A549 (cell line): ENCODE data around the gene KIZ. TPM values are rescaled to one million over a fixed set of nuclear protein-coding genes. Genes with fewer than 3 reads are reported as not detected.

Experiments
- ATAC-seq, 2 experiments: fragments of 200-7000 bp in 1 of 2; fragments of >200 bp in 1 of 2; cut with Nextera tagmentation in 1 of 2; cut with Tn5 transposase in 1 of 2; 3 replicates each; pipeline versions ENCODE4 v1.8.0 to v1.9.1; 2018 to 2020; ENCODE audit warnings: mild to moderate bottlenecking in 1 of 2, moderate library complexity in 1 of 2
- CTCF ChIA-PET: fragments of 300-600 bp; sonication (Branson Sonifier 250); formaldehyde crosslinking; extraction: SDS; loops from one replicate; lab custom pipeline; 2021; ENCODE audit warnings: antibody characterized with exemption, inconsistent platforms; lab: Yijun Ruan, JAX
- POLR2A ChIA-PET: fragments of 350-600 bp; formaldehyde crosslinking; extraction: SDS; loops from one replicate; lab custom pipeline; 2021; ENCODE audit warnings: antibody characterized with exemption, inconsistent platforms; lab: Yijun Ruan, JAX
- DNase-seq, 2 experiments: peaks; one replicate each; pipeline versions ENCODE4 v3.0.0 to v3.0.0-alpha.2; 2011 to 2016; ENCODE audit warnings: low read depth in 1 of 2, low spot score in 1 of 2
- FAIRE-seq: peaks from 2 replicates; lab custom pipeline; 2011; peaks lifted over from hg19 to GRCh38; lab: Jason Lieb, UNC
- H3K27ac ChIP-seq, 2 experiments: fragments of >200 bp; sonication (Bioruptor Twin); formaldehyde crosslinking; 3 replicates each; pipeline ENCODE4 v1.5.1; 2016 to 2017
- H3K4me1 ChIP-seq: fragments of >200 bp; sonication (Bioruptor Twin); formaldehyde crosslinking; 3 replicates; pipeline ENCODE4 v1.6.1; 2016
- H3K4me2 ChIP-seq: fragments of >200 bp; sonication (Bioruptor Twin); formaldehyde crosslinking; 3 replicates; pipeline ENCODE4 v1.6.1; 2016
- H3K4me3 ChIP-seq: fragments of >200 bp; sonication (Bioruptor Twin); formaldehyde crosslinking; 3 replicates; pipeline ENCODE4 v1.5.1; 2016
- H3K9me3 ChIP-seq: fragments of >200 bp; sonication (Bioruptor Twin); formaldehyde crosslinking; 3 replicates; pipeline ENCODE4 v1.6.1; 2016
- BCL3 ChIP-seq: fragments of >200 bp; sonication (Bioruptor Twin); formaldehyde crosslinking; IDR thresholded peaks from 3 replicates; pipeline ENCODE4 v1.6.1; 2016
- CBX8 ChIP-seq: fragments of 200-600 bp; sonication (generic); IDR thresholded peaks from 2 replicates; pipeline ENCODE4 v1.6.1; 2016
- CEBPB ChIP-seq, 2 experiments: fragments of >200 bp in 1 of 2; sonication (Bioruptor Twin) in 1 of 2; formaldehyde crosslinking in 1 of 2; IDR thresholded peaks; 2 replicates each; pipeline ENCODE4 v1.6.1; 2012 to 2016
- CHD2 ChIP-seq: fragments of 150-350 bp; IDR thresholded peaks from 2 replicates; pipeline ENCODE4 v1.6.1; 2014; ENCODE audit warnings: low read length; ENCODE audit not compliant: partially characterized antibody
- ESRRA ChIP-seq: fragments of 150-350 bp; IDR thresholded peaks from 2 replicates; pipeline ENCODE4 v1.6.1; 2014; ENCODE audit warnings: mild to moderate bottlenecking, low read length, borderline replicate concordance
- FOXS1 ChIP-seq: fragments of 250-450 bp; sonication (Bioruptor Pico); IDR thresholded peaks from 2 replicates; pipeline ENCODE4 v1.5.0; 2020; ENCODE audit warnings: mild to moderate bottlenecking, moderate library complexity
- HES2 ChIP-seq: fragments of >200 bp; sonication (Bioruptor Twin); formaldehyde crosslinking; IDR thresholded peaks from 2 replicates; pipeline ENCODE4 v1.6.1; 2016
- HOXA7 ChIP-seq: fragments of 250-450 bp; sonication (Bioruptor Pico); IDR thresholded peaks from 2 replicates; pipeline ENCODE4 v1.5.0; 2020; ENCODE audit warnings: mild to moderate bottlenecking, moderate library complexity
- HOXB13 ChIP-seq: fragments of 250-450 bp; sonication (Bioruptor Pico); IDR thresholded peaks from 2 replicates; pipeline ENCODE4 v1.5.0; 2020; ENCODE audit warnings: low read depth, mild to moderate bottlenecking, moderate library complexity
- HOXB5 ChIP-seq: fragments of 250-450 bp; sonication (Bioruptor Pico); IDR thresholded peaks from 2 replicates; pipeline ENCODE4 v1.5.0; 2020; ENCODE audit warnings: mild to moderate bottlenecking, moderate library complexity
- KDM5A ChIP-seq: fragments of 200-600 bp; sonication (generic); IDR thresholded peaks from 2 replicates; pipeline ENCODE4 v1.6.1; 2016; ENCODE audit warnings: antibody characterized with exemption, mild to moderate bottlenecking
- MAFK ChIP-seq: fragments of 450-650 bp; IDR thresholded peaks from 2 replicates; pipeline ENCODE4 v1.6.1; 2014; ENCODE audit not compliant: partially characterized antibody
- PHF8 ChIP-seq: fragments of 200-600 bp; sonication (generic); IDR thresholded peaks from 2 replicates; pipeline ENCODE4 v1.6.1; 2016; ENCODE audit warnings: low read depth, mild to moderate bottlenecking, antibody characterized with exemption, moderate library complexity, borderline replicate concordance
- RCOR1 ChIP-seq: fragments of 150-350 bp; IDR thresholded peaks from 2 replicates; pipeline ENCODE4 v1.6.1; 2014; ENCODE audit warnings: antibody characterized with exemption, low read length, low read depth
- RNF2 ChIP-seq: fragments of 200-600 bp; sonication (generic); IDR thresholded peaks from 2 replicates; pipeline ENCODE4 v1.6.1; 2016; ENCODE audit warnings: low read depth, mild to moderate bottlenecking, antibody characterized with exemption, moderate library complexity, borderline replicate concordance
- SMC3 ChIP-seq: fragments of >200 bp; sonication (Bioruptor Twin); formaldehyde crosslinking; IDR thresholded peaks from 3 replicates; pipeline ENCODE4 v1.6.1; 2018; ENCODE audit warnings: inconsistent platforms
- SREBF2 ChIP-seq: fragments of 450-650 bp; IDR thresholded peaks from 2 replicates; pipeline ENCODE4 v1.6.1; 2014; ENCODE audit warnings: mild to moderate bottlenecking, moderate library complexity
- TFCP2L1 ChIP-seq: fragments of 250-450 bp; sonication (Bioruptor Pico); IDR thresholded peaks from 2 replicates; pipeline ENCODE4 v1.5.0; 2021; ENCODE audit warnings: mild to moderate bottlenecking
- ZFP36 ChIP-seq: fragments of 450-650 bp; IDR thresholded peaks from 2 replicates; pipeline ENCODE4 v1.6.1; 2014; ENCODE audit warnings: borderline replicate concordance; ENCODE audit not compliant: partially characterized antibody
- WGBS: methylation state at CpG from one replicate; pipeline ENCODE4 v1.1.6; 2017; ENCODE audit errors: missing lambda C conversion rate; 5-methylcytosine and 5-hydroxymethylcytosine counted together
- polyA plus RNA-seq, 4 experiments: library from polyadenylated mRNA; depleted of rRNA in 3 of 4; stranded (reverse); fragments of >200 nt; fragmentation: RNase III in 1 of 4; extraction: RNeasy Plus Mini Kit Qiagen cat#74134 plus additional on column Dnase treatment in 1 of 4; gene quantifications; 2 replicates in 3 of 4; 3 replicates in 1 of 4; pipeline ENCODE4 v1.2.3, GENCODE V29; 2011 to 2017
- TF ChIP-seq, protein P1 (sequence below): fragments of 450-650 bp; IDR thresholded peaks from 2 replicates; pipeline ENCODE4 v1.6.1; 2014; ENCODE audit warnings: antibody characterized with exemption

KIZ gene
- polyA plus RNA-seq, 2 of the 4 experiments (the other 2 are of a cell fraction), result 6.3 to 19.1 TPM

- no peaks in the 10 kb centered on the region for H3K9me3 ChIP-seq
- CTCF ChIA-PET, result interaction anchor here (0.5 to 1.0 kb wide), 2 partner anchors 26 to 72 kb away, joined by 3 read pairs; partner anchors contain the start of gene KIZ
- WGBS, result 42% methylated on average over 46 of the region's 46 CpGs
- H3K27ac ChIP-seq, result no peak overlapping the region
- DNase-seq, result peak in 1 of 2 experiments; percentile 24
- ATAC-seq, result peak in 1 of 2 experiments; percentile 32; a peak in 3 of 6 replicates
- H3K4me1 ChIP-seq, result peaks cover 3% of the 10 kb centered on the region; the same call in 1 of the 3 replicates
- peak overlapping the region; percentile 76 for H3K4me2 ChIP-seq
- POLR2A ChIA-PET, result no interaction called here
- no peak for FAIRE-seq
- peak overlapping the region; percentile 37 for H3K4me3 ChIP-seq
- no peak for TF ChIP-seq SREBF2
- peak; percentile 12; the same call in 1 of the 2 replicates for TF ChIP-seq CBX8
These were observed 25.9 kb upstream of the KIZ start for GRCh38 chr20:21099751-21100577.

DNA sequence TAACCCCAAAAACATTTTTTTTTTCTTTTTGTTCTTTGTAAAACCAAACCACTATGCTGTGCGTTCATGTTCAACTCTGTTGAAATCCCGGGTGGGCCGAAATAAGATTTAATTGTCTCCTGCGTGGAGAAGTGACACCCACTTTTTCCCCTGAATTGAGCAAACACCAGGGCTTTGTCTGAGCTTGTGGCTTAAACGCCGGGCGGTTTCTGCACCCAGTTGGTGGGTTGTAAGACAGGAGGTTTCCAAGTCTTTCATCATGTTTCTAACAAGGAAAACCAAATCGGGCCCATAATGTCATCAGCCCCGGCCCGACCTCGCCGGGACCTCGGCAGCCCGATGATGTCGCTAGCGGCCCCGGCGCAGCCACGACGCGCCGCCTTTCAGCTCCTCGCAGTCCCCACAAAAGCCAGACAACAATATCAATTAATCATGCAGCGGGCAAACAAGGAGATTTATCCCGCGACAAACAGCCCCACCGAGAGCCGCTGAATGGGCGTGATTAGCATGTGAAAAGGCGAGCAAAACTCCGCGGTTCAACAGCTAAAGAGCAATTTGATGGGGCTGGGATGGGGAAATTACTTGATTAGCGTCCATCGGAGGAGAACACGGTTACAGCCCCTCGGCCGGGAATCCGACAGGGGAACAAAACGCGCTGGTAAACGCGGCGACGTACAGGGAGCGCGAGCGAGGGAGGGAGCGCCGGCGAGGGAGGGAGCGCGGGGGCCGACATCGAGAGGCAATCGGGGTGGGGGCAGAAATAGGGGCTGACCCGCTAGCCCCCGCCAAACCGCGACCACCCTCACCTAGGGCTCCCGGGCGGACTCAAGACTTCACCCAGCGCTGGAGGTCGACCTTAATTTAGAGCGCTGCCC, 25.1 kb upstream of the KIZ start:
- ATAC-seq (no peak), FAIRE-seq (no peak), DNase-seq (no peak)
- TF ChIP-seq PHF8 (no peak), RCOR1 (no peak), HOXA7 (CRISPR knock-in tag) (no peak), HOXB13 (CRISPR knock-in tag) (no peak), ESRRA (no peak), CEBPB (IDR thresholded peaks at IDR 0.05) (no peak), ZFP36 (no peak), FOXS1 (CRISPR knock-in tag) (no peak), TFCP2L1 (no peak), MAFK (no peak), HES2 (no peak), SMC3 (no peak), KDM5A (no peak), HOXB5 (no peak), BCL3 (no peak), RNF2 (no peak; the same call in 1 of the 2 replicates), CHD2 (no peak)
- TF ChIP-seq, protein P1, sequence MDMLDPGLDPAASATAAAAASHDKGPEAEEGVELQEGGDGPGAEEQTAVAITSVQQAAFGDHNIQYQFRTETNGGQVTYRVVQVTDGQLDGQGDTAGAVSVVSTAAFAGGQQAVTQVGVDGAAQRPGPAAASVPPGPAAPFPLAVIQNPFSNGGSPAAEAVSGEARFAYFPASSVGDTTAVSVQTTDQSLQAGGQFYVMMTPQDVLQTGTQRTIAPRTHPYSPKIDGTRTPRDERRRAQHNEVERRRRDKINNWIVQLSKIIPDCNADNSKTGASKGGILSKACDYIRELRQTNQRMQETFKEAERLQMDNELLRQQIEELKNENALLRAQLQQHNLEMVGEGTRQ, result no peak
- TF ChIP-seq, all 56 proteins: peak for 0
- ChIA-PET CTCF (interaction anchor here (1.5 kb wide), 1 partner anchor 135 kb away, joined by 5 read pairs; no protein-coding TSS in a partner anchor), POLR2A (no interaction called here)
- no peaks in the 10 kb centered on the region for H3K9me3 ChIP-seq
- no peak overlapping the region for H3K27ac ChIP-seq
- H3K4me3 ChIP-seq, result peak overlapping the region; percentile 37
- H3K4me1 ChIP-seq, result peaks cover 3% of the 10 kb centered on the region; the same call in 1 of the 3 replicates
- peak overlapping the region; percentile 76 for H3K4me2 ChIP-seq
- 64% methylated on average over 61 of the region's 64 CpGs for WGBS
